ENCODE measurements around the gene PRMT1. TPM values are rescaled to one million over a fixed set of nuclear protein-coding genes. Genes with fewer than 3 reads are reported as not detected.

PRMT1 gene
- polyA plus RNA-seq, 4 donors, result 56.8 to 194 (median 94.7) TPM

DNA sequence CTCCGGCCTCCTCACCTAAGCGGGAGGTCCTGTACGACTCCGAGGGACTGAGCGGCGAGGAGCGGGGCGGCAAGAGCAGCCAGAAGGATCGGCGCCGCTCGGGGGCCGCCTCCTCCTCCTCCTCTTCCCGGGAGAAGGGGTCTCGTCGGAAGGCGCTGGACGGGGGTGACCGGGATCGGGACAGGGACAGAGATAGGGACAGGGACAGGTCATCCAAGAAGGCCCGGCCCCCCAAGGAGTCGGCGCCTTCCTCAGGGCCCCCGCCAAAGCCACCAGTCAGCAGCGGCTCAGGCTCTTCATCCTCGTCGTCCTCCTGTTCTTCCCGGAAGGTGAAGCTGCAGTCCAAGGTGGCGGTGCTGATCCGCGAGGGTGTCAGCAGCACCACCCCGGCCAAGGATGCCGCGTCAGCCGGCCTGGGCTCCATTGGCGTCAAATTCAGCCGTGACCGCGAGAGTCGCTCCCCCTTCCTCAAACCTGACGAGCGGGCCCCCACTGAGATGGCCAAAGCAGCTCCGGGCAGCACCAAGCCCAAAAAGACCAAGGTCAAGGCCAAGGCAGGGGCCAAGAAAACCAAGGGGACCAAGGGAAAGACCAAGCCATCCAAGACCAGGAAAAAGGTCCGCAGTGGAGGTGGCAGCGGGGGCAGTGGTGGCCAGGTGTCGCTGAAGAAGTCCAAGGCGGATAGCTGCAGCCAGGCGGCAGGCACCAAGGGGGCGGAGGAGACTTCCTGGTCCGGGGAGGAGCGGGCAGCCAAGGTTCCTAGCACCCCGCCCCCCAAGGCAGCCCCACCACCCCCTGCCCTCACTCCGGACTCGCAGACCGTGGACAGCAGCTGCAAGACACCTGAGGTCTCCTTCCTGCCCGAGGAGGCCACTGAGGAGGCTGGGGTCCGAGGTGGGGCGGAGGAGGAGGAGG is 24.3 kb upstream of the PRMT1 start:
- H3K36me3 ChIP-seq (ENCODE audit: control insufficient read depth in 3 of 3, insufficient read depth in 2 of 3, low read depth in 1 of 3, low read length in 3 of 3), result peaks cover 23 to 85% (median 24%) of the 10 kb centered on the region in 3 donors
- no peak for FAIRE-seq
- 95 to 96% (median 96%) methylated on average over 53 to 58 of the region's 58 CpGs for WGBS, 3 donors

DNA sequence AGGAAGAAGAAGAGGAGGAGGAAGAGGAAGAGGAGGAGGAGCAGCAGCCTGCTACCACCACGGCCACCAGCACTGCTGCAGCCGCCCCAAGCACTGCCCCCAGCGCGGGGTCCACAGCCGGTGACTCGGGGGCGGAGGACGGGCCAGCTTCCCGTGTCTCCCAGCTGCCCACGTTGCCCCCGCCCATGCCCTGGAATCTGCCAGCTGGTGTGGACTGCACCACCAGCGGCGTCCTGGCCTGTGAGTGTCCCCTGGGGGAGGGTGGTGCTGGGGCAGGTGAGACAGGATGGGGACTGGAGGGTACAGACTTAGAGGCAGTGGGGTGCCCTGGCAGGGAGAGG is 23.6 kb upstream of the PRMT1 start:
- 89 to 92% (median 90%) methylated on average over 13 of the region's 13 CpGs for WGBS, 3 donors
- H3K9me3 ChIP-seq (ENCODE audit: control insufficient read depth in 2 of 2, insufficient read depth in 1 of 2, low read depth in 1 of 2, low read length in 1 of 2), result no peaks in the 10 kb centered on the region
- FAIRE-seq (no peak), DNase-seq (no peak)
- no peaks in the 10 kb centered on the region for H3K27me3 ChIP-seq (ENCODE audit: control insufficient read depth in 3 of 3, insufficient read depth in 3 of 3, low read length in 3 of 3)
- H3K36me3 ChIP-seq (ENCODE audit: control insufficient read depth in 3 of 3, insufficient read depth in 2 of 3, low read depth in 1 of 3, low read length in 3 of 3), result peaks cover 23 to 85% (median 29%) of the 10 kb centered on the region in 3 donors
- no peak overlapping the region for H3K27ac ChIP-seq (ENCODE audit: low read depth in 1 of 3, low read length in 2 of 3)
- no peaks in the 10 kb centered on the region for H3K4me1 ChIP-seq (ENCODE audit: control insufficient read depth in 3 of 3, insufficient read depth in 2 of 3, low read depth in 1 of 3, low read length in 2 of 3)
- H3K4me3 ChIP-seq (ENCODE audit: low read depth in 1 of 3, low read length in 3 of 3), result no peak overlapping the region

More for the DNA sequence above, 24.3 kb upstream of the PRMT1 start:
- no peak overlapping the region for H3K4me3 ChIP-seq (ENCODE audit: low read depth in 1 of 3, low read length in 3 of 3)
- H3K27me3 ChIP-seq (ENCODE audit: control insufficient read depth in 3 of 3, insufficient read depth in 3 of 3, low read length in 3 of 3), result no peaks in the 10 kb centered on the region
- H3K9me3 ChIP-seq (ENCODE audit: control insufficient read depth in 2 of 2, insufficient read depth in 1 of 2, low read depth in 1 of 2, low read length in 1 of 2), result no peaks in the 10 kb centered on the region
- no peak for DNase-seq
- no peaks in the 10 kb centered on the region for H3K4me1 ChIP-seq (ENCODE audit: control insufficient read depth in 3 of 3, insufficient read depth in 2 of 3, low read depth in 1 of 3, low read length in 2 of 3)
- H3K27ac ChIP-seq (ENCODE audit: low read depth in 1 of 3, low read length in 2 of 3), result no peak overlapping the region

DNA sequence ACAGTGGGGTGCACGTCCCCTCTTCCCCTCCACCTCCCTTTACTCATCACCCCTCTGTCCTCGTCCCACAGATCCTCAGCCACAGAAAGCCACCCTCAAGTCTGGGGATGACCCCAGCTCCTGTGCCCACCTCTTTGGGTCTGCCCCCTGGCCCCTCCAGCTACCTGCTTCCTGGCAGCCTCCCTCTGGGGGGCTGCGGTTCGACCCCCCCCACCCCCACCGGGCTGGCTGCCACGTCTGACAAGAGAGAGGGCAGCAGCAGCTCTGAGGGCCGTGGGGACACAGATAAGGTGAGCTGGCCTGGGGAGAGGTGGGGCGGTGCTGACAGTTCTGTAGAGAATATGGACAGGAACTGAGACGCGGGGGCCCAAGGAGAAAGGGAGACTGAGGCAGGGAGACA is 22.5 kb upstream of the PRMT1 start:
- no peak for FAIRE-seq
- Histone ChIP-seq H3K9me3 (ENCODE audit: control insufficient read depth in 2 of 2, insufficient read depth in 1 of 2, low read depth in 1 of 2, low read length in 1 of 2) (no peaks in the 10 kb centered on the region), H3K4me1 (ENCODE audit: control insufficient read depth in 3 of 3, insufficient read depth in 2 of 3, low read depth in 1 of 3, low read length in 2 of 3) (no peaks in the 10 kb centered on the region), H3K36me3 (ENCODE audit: control insufficient read depth in 3 of 3, insufficient read depth in 2 of 3, low read depth in 1 of 3, low read length in 3 of 3) (peaks cover 30 to 90% (median 31%) of the 10 kb centered on the region in 3 donors), H3K4me3 (ENCODE audit: low read depth in 1 of 3, low read length in 3 of 3) (no peak overlapping the region), H3K27ac (ENCODE audit: low read depth in 1 of 3, low read length in 2 of 3) (no peak overlapping the region), H3K27me3 (ENCODE audit: control insufficient read depth in 3 of 3, insufficient read depth in 3 of 3, low read length in 3 of 3) (no peaks in the 10 kb centered on the region)
- DNase-seq, result no peak
- 84 to 88% (median 84%) methylated on average over 10 of the region's 10 CpGs for WGBS, 3 donors

DNA sequence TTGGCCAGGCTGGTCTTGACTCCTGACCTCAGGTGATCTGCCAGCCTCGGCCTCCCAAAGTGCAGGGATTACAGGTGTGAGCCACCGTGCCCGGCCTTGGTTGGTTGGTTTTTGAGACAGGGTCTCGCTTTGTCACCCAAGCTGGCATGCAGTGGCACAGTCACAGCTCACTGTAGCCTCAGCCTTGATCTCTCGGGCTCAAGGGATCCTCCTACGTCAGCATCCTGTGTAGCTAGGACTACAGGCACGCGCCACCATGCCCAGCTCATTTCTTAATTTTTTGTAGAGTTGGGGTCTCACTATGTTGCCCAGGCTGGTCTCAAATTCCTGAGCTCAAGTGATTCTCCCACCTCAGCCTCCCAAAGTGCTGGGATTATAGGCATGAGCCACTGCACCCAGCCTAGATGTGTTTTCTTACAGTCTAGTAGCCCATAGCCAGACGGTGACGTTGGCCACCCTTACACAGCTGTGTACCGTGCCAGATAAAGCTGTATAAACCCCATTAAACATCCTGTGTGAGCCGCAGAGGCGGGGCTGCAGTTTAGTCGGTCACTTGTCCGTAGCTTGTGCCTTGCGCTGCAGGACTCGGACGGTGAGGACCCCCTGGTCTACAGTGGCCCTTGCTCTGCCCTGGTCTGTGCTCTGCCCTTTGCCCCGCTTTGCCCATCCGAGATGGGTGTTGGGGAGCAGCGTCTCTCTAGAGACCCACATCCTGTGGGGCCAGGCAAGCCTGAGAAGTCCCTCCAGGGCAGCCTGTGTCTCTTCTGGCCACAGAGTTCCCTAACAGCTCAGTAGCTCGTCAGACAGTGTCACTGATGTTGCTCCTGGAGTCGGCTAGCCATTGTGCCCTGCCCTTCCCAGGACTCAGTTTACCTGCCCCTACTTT is 21.3 kb upstream of the PRMT1 start:
- Histone ChIP-seq H3K4me3 (ENCODE audit: low read depth in 1 of 3, low read length in 3 of 3) (no peak overlapping the region), H3K4me1 (ENCODE audit: control insufficient read depth in 3 of 3, insufficient read depth in 2 of 3, low read depth in 1 of 3, low read length in 2 of 3) (no peaks in the 10 kb centered on the region), H3K27ac (ENCODE audit: low read depth in 1 of 3, low read length in 2 of 3) (no peak overlapping the region), H3K9me3 (ENCODE audit: control insufficient read depth in 2 of 2, insufficient read depth in 1 of 2, low read depth in 1 of 2, low read length in 1 of 2) (no peaks in the 10 kb centered on the region), H3K27me3 (ENCODE audit: control insufficient read depth in 3 of 3, insufficient read depth in 3 of 3, low read length in 3 of 3) (no peaks in the 10 kb centered on the region), H3K36me3 (ENCODE audit: control insufficient read depth in 3 of 3, insufficient read depth in 2 of 3, low read depth in 1 of 3, low read length in 3 of 3) (peaks cover 31 to 91% (median 31%) of the 10 kb centered on the region in 3 donors)
- 87 to 90% (median 88%) methylated on average over 23 of the region's 23 CpGs for WGBS, 3 donors
- DNase-seq (no peak), FAIRE-seq (no peak)

DNA sequence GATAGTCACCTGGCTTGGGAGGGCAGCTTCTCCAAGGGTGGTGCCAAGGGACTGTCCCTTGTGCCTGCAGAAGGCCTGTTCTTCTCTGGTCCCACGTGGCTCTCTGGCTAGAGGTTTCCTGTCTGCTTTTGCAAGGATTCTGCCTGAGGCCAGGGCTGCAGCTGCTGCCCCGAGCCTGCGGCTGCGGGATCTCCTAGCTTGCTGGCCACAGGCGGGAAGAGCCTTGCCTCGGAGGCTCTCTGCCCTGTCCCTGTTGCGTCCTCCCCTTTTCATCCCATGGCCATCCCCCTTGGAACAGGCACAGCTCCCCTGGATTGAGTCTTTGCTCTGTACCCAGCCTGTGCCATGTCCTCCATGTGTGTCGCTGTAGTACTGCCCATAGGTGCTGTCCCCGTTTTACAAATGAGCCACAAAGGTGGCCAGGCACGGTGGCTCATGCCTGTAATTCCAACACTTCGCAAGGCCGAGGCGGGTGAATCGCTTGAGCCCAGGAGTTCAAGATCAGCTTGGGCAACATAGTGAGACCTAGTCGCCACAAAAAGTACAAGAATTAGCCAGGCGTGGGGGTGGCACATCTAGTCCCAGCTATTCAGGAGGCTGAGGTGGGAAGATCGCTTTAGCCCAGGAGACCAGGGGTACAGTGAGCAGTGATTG is 20.5 kb upstream of the PRMT1 start:
- H3K4me1 ChIP-seq (ENCODE audit: control insufficient read depth in 3 of 3, insufficient read depth in 2 of 3, low read depth in 1 of 3, low read length in 2 of 3), result no peaks in the 10 kb centered on the region

DNA sequence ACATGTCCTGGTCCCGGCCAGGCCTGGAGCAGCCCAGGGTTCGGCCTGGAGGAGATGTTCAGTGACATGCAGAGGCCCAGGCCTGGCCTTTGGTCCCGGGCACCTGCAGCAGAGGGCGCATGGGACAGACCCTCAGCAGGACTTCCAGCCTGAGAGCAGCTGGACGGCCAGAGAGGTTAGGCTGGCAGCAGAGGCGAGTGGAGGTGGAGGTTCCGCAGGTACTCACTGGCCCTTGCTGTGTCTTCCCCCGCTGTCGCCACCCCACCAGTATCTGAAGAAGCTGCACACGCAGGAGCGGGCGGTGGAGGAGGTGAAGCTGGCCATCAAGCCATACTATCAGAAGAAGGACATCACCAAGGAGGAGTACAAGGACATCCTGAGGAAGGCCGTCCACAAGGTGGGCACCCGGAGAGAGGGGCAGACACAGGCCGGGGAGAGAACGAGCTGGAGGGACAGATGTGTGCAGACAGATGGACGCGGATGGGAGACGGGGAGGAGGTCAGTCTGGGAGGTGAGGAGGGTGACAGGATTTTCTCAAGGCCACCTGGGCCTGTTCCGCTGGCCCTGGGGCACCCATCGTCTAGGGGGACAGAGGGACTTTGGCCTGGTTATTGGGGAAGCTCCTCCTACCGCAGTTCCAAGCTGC is 19.5 kb upstream of the PRMT1 start:
- H3K27me3 ChIP-seq (ENCODE audit: control insufficient read depth in 3 of 3, insufficient read depth in 3 of 3, low read length in 3 of 3), result no peaks in the 10 kb centered on the region
- no peak overlapping the region for H3K4me3 ChIP-seq (ENCODE audit: low read depth in 1 of 3, low read length in 3 of 3)
- 87 to 92% (median 90%) methylated on average over 22 of the region's 22 CpGs for WGBS, 3 donors
- FAIRE-seq (no peak), DNase-seq (no peak)
- no peak overlapping the region for H3K27ac ChIP-seq (ENCODE audit: low read depth in 1 of 3, low read length in 2 of 3)
- H3K36me3 ChIP-seq (ENCODE audit: control insufficient read depth in 3 of 3, insufficient read depth in 2 of 3, low read depth in 1 of 3, low read length in 3 of 3), result peaks cover 21 to 99% (median 33%) of the 10 kb centered on the region in 3 donors
- no peaks in the 10 kb centered on the region for H3K9me3 ChIP-seq (ENCODE audit: control insufficient read depth in 2 of 2, insufficient read depth in 1 of 2, low read depth in 1 of 2, low read length in 1 of 2)
- H3K4me1 ChIP-seq (ENCODE audit: control insufficient read depth in 3 of 3, insufficient read depth in 2 of 3, low read depth in 1 of 3, low read length in 2 of 3), result no peaks in the 10 kb centered on the region

More for the DNA sequence above, 20.5 kb upstream of the PRMT1 start:
- 85 to 91% (median 91%) methylated on average over 17 of the region's 17 CpGs for WGBS, 3 donors
- Histone ChIP-seq H3K36me3 (ENCODE audit: control insufficient read depth in 3 of 3, insufficient read depth in 2 of 3, low read depth in 1 of 3, low read length in 3 of 3) (peaks cover 25 to 93% (median 31%) of the 10 kb centered on the region in 3 donors), H3K9me3 (ENCODE audit: control insufficient read depth in 2 of 2, insufficient read depth in 1 of 2, low read depth in 1 of 2, low read length in 1 of 2) (no peaks in the 10 kb centered on the region), H3K4me3 (ENCODE audit: low read depth in 1 of 3, low read length in 3 of 3) (no peak overlapping the region), H3K27ac (ENCODE audit: low read depth in 1 of 3, low read length in 2 of 3) (no peak overlapping the region), H3K27me3 (ENCODE audit: control insufficient read depth in 3 of 3, insufficient read depth in 3 of 3, low read length in 3 of 3) (no peaks in the 10 kb centered on the region)
- FAIRE-seq, result no peak
- DNase-seq, result no peak

DNA sequence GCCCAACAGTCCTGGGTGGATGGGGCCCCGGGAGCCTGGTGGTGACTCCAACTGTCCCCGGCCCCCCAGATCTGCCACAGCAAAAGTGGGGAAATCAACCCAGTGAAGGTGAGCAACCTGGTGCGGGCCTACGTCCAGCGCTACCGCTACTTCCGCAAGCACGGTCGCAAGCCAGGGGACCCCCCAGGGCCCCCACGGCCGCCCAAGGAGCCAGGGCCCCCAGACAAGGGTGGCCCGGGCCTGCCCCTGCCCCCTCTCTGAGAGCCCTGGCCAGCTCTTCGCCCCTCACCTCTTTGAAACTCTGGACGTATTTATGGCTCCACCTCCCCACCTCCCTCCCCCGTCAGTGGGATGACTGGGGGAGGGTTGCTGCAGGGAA is 18.9 kb upstream of the PRMT1 start:
- Histone ChIP-seq H3K27ac (ENCODE audit: low read depth in 1 of 3, low read length in 2 of 3) (no peak overlapping the region), H3K36me3 (ENCODE audit: control insufficient read depth in 3 of 3, insufficient read depth in 2 of 3, low read depth in 1 of 3, low read length in 3 of 3) (peaks cover 17 to 99% (median 32%) of the 10 kb centered on the region in 3 donors), H3K27me3 (ENCODE audit: control insufficient read depth in 3 of 3, insufficient read depth in 3 of 3, low read length in 3 of 3) (no peaks in the 10 kb centered on the region), H3K4me3 (ENCODE audit: low read depth in 1 of 3, low read length in 3 of 3) (no peak overlapping the region), H3K4me1 (ENCODE audit: control insufficient read depth in 3 of 3, insufficient read depth in 2 of 3, low read depth in 1 of 3, low read length in 2 of 3) (no peaks in the 10 kb centered on the region), H3K9me3 (ENCODE audit: control insufficient read depth in 2 of 2, insufficient read depth in 1 of 2, low read depth in 1 of 2, low read length in 1 of 2) (no peaks in the 10 kb centered on the region)
- no peak for DNase-seq
- WGBS, 3 donors, result 87 to 91% (median 89%) methylated on average over 3 to 15 of the region's 15 CpGs
- FAIRE-seq, result no peak

Data from small intestine (tissue), 7 donors.